Stimulated activated CD4-positive, alpha-beta T cell treated with anti-CD3 and anti-CD28 coated beads, Interleukin-1b, Interleukin-23, amount 100 ng/mL, for 24 hours (primary cell): ENCODE results near the gene TMEM115.
"Not testable (repeated sequence)": the region's sequence is repeated elsewhere in the genome, so short reads cannot be mapped to it uniquely, and the experiment has no call there.

Experiments
- DNase-seq, 4 experiments: peaks; one replicate each; pipeline ENCODE4 v3.0.0-alpha.2; 2020; ENCODE audit warnings: low read depth in 4 of 4, low spot score in 1 of 4

Gene TMEM115

GRCh38 chr3:50319181-50319893, 40.0 kb downstream of the TMEM115 start:
- no peak for DNase-seq

DNA sequence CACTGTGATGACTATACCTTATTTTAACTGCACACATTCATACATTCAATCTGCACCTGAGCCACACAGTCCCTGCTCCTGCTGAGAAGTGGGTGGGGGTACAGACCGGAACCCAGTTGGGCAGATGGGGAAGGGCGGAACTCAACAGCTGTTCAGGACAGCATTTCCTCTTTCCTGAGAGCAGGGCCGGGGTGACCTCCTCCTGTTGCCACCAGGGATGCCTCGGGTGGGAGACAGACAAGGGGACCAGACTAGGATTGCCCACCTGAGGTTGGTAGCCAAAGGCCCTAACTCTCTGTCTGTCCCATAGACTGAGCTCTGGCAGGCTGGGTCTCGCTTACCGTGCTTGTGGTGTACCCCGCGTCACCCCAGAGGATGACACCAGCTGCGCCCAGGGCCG, 40.7 kb downstream of the TMEM115 start:
- no peak for DNase-seq

DNA sequence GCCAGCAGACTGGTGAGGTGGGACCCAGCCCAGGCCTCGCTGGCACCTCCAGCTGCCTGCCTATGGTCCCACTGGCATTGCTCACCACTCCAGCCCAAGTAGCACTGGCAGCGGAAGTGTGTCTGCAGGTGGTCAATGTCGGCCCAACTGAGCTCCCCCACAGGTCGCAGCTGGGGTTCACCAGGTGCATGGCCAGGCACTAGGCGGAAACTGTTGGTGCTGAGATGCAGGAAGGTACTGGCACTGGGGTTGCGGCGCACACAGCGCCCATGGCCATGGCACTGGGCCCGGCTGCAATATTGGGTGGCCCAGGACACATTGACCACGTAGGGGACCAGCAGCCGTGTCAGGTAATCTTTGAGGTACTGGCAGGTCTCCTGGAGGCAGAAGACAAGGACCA, 41.2 kb downstream of the TMEM115 start:
- DNase-seq, result no peak

- DNase-seq, result no peak
These were observed 42.0 kb downstream of the TMEM115 start for GRCh38 chr3:50317300-50317699.

- DNase-seq, result no peak
These were observed 42.6 kb downstream of the TMEM115 start for GRCh38 chr3:50316657-50317242.

GRCh38 chr3:50314816-50315215, 44.5 kb downstream of the TMEM115 start:
- DNase-seq, result no peak

DNA sequence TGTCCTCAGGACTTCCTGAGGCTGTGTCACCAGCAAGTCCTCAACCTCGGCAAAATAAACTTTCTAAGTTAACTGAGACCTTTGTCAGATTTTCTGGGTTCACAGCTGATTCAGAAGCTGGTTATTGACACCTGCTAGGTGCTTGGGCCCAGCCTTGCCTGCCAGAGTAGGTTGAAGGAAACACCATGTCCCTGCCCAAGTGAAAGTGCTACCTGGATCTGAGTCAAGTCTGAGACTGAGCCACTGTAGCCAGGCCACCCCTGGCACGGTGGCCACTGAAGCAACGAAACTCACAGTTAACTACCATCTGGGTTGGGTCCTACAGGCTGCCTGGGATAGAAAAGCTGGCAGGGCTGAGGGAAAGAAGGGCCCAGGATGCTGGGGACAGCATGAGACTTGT, 45.0 kb downstream of the TMEM115 start:
- no peak for DNase-seq

DNA sequence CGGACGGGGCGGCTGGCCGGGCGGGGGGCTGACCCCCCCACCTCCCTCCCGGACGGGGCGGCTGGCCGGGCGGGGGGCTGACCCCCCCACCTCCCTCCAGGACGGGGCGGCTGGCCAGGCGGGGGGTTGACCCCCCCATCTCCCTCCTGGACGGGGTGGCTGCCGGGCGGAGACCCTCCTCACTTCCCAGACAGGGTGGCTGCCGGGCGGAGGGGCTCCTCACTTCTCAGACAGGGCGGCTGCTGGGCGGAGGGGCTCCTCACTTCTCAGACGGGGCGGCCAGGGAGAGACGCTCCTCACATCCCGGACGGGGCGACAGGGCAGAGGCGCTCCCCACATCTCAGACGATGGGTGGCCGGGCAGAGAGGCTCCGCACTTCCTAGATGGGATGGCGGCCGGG, 47.3 kb downstream of the TMEM115 start:
- DNase-seq, result not testable (repeated sequence)
